Measurements from ENCODE around the gene USP24. TPM values are rescaled to one million over a fixed set of nuclear protein-coding genes. Genes with fewer than 3 reads are reported as not detected.

Gene USP24
- total and polyA plus RNA-seq, 2 donors (not counting 1 experiment from before 2014, with no cell fraction given) = 18.9 to 152 TPM

- Histone ChIP-seq H3K27me3 (replicated peaks in 1 of 4; ENCODE audit: control extremely low read depth in 1 of 4, control insufficient read depth in 3 of 4, insufficient read depth in 4 of 4, low read length in 3 of 4) (no peaks in the 10 kb centered on the region), H4K20me1 (ENCODE audit: control insufficient read depth, insufficient read depth, low read length, poor library complexity, severe bottlenecking) (no peaks in the 10 kb centered on the region), H3K36me3 (replicated peaks in 1 of 2; ENCODE audit: control extremely low read depth in 1 of 2, control insufficient read depth in 1 of 2, extremely low read depth in 1 of 2, insufficient read depth in 2 of 2, low read length in 1 of 2) (peaks cover 34 to 95% of the 10 kb centered on the region in 2 experiments), H3K79me2 (ENCODE audit: control insufficient read depth, insufficient read depth, low read length) (peaks cover 3% of the 10 kb centered on the region), H3K4me3 (ENCODE audit: control extremely low read depth in 1 of 5, extremely low read depth in 1 of 5, insufficient read depth in 1 of 5, low read depth in 2 of 5, low read length in 4 of 5) (no peak overlapping the region), H3K9me3 (ENCODE audit: control extremely low read depth in 1 of 3, control insufficient read depth in 2 of 3, insufficient read depth in 1 of 3, low read length in 2 of 3) (no peaks in the 10 kb centered on the region), H3K4me2 (replicated peaks; ENCODE audit: low read depth, low read length, poor library complexity, severe bottlenecking) (no peak overlapping the region), H3K4me1 (ENCODE audit: control insufficient read depth in 2 of 2, insufficient read depth in 2 of 2, low read length in 2 of 2) (no peaks in the 10 kb centered on the region), H2AFZ (ENCODE audit: insufficient read depth, low read depth, low read length, poor library complexity, severe bottlenecking) (no peak overlapping the region), H3K9ac (ENCODE audit: low read length) (no peak overlapping the region), H3K27ac (ENCODE audit: low read length in 2 of 2) (peak overlapping the region in 1 of 2 donors; percentile 17)
- peaks cover 3% of the 10 kb centered on the region for H3K4me1 Mint-ChIP-seq
- no peak overlapping the region for H3K4me3 Mint-ChIP-seq
- no peak for ATAC-seq (ENCODE audit: low read depth)
- intact Hi-C loops (cut with micrococcal nuclease) = no loop called here
- ChIA-PET POLR2A (no interaction called here), CTCF (interaction anchor here (0.6 to 8.8 kb wide), 14 partner anchors 9 to 1446 kb away, joined by 3 to 130 read pairs (median 3); no protein-coding TSS in a partner anchor)
- H3K27me3 Mint-ChIP-seq = no peaks in the 10 kb centered on the region
- no peaks in the 10 kb centered on the region for H3K9me3 Mint-ChIP-seq (ENCODE audit: insufficient read depth)
- DNase-seq = no peak
- WGBS (ENCODE audit: insufficient coverage) = no CpG with 5 or more reads among the region's 2 CpGs
- TF ChIP-seq EZH2 (IDR thresholded peaks at IDR 0.05; ENCODE audit: borderline replicate concordance, insufficient read depth, low read depth, low read length, poor library complexity, severe bottlenecking) = no peak
- TF ChIP-seq, protein P1, sequence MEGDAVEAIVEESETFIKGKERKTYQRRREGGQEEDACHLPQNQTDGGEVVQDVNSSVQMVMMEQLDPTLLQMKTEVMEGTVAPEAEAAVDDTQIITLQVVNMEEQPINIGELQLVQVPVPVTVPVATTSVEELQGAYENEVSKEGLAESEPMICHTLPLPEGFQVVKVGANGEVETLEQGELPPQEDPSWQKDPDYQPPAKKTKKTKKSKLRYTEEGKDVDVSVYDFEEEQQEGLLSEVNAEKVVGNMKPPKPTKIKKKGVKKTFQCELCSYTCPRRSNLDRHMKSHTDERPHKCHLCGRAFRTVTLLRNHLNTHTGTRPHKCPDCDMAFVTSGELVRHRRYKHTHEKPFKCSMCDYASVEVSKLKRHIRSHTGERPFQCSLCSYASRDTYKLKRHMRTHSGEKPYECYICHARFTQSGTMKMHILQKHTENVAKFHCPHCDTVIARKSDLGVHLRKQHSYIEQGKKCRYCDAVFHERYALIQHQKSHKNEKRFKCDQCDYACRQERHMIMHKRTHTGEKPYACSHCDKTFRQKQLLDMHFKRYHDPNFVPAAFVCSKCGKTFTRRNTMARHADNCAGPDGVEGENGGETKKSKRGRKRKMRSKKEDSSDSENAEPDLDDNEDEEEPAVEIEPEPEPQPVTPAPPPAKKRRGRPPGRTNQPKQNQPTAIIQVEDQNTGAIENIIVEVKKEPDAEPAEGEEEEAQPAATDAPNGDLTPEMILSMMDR (IDR thresholded peaks at IDR 0.05) = no peak
- peak overlapping the region; percentile 37 for H3K27ac Mint-ChIP-seq
Observed at GRCh38 chr1:55138823-55139222, 76.3 kb downstream of the USP24 start.

GRCh38 chr1:55134152-55134808 is 80.9 kb downstream of the USP24 start:
- H3K4me3 Mint-ChIP-seq = no peak overlapping the region
- H3K27ac Mint-ChIP-seq = peak overlapping the region; percentile 32
- H3K27me3 Mint-ChIP-seq = no peaks in the 10 kb centered on the region
- Histone ChIP-seq H3K27ac (ENCODE audit: low read length in 2 of 2) (no peak overlapping the region), H3K4me1 (ENCODE audit: control insufficient read depth in 2 of 2, insufficient read depth in 2 of 2, low read length in 2 of 2) (no peaks in the 10 kb centered on the region), H4K20me1 (ENCODE audit: control insufficient read depth, insufficient read depth, low read length, poor library complexity, severe bottlenecking) (no peaks in the 10 kb centered on the region), H3K4me2 (replicated peaks; ENCODE audit: low read depth, low read length, poor library complexity, severe bottlenecking) (no peak overlapping the region), H3K79me2 (ENCODE audit: control insufficient read depth, insufficient read depth, low read length) (peaks cover 3% of the 10 kb centered on the region), H3K9me3 (ENCODE audit: control extremely low read depth in 1 of 3, control insufficient read depth in 2 of 3, insufficient read depth in 1 of 3, low read length in 2 of 3) (no peaks in the 10 kb centered on the region), H3K27me3 (replicated peaks in 1 of 4; ENCODE audit: control extremely low read depth in 1 of 4, control insufficient read depth in 3 of 4, insufficient read depth in 4 of 4, low read length in 3 of 4) (no peaks in the 10 kb centered on the region), H2AFZ (ENCODE audit: insufficient read depth, low read depth, low read length, poor library complexity, severe bottlenecking) (no peak overlapping the region), H3K4me3 (ENCODE audit: control extremely low read depth in 1 of 5, extremely low read depth in 1 of 5, insufficient read depth in 1 of 5, low read depth in 2 of 5, low read length in 4 of 5) (no peak overlapping the region), H3K36me3 (replicated peaks in 1 of 2; ENCODE audit: control extremely low read depth in 1 of 2, control insufficient read depth in 1 of 2, extremely low read depth in 1 of 2, insufficient read depth in 2 of 2, low read length in 1 of 2) (peaks cover 40 to 98% of the 10 kb centered on the region in 2 experiments), H3K9ac (ENCODE audit: low read length) (no peak overlapping the region)
- H3K9me3 Mint-ChIP-seq (ENCODE audit: insufficient read depth) = no peaks in the 10 kb centered on the region
- no peak for ATAC-seq (ENCODE audit: low read depth)
- WGBS (ENCODE audit: insufficient coverage) = no CpG with 5 or more reads among the region's 7 CpGs
- intact Hi-C loops (cut with micrococcal nuclease) = loop anchor here (5.0 kb wide), 1 partner anchor 33 kb away; no protein-coding TSS in a partner anchor
- ChIA-PET POLR2A (no interaction called here), CTCF (interaction anchor here (1.2 to 3.4 kb wide), 2 partner anchors 9 to 143 kb away, joined by 3 to 11 read pairs; no protein-coding TSS in a partner anchor)
- no peak for DNase-seq
- TF ChIP-seq EZH2 (IDR thresholded peaks at IDR 0.05; ENCODE audit: borderline replicate concordance, insufficient read depth, low read depth, low read length, poor library complexity, severe bottlenecking) = no peak
- TF ChIP-seq, protein P1 (IDR thresholded peaks at IDR 0.05) = no peak
- no peaks in the 10 kb centered on the region for H3K4me1 Mint-ChIP-seq

All from B cell (primary cell).